Activated CD8-positive, alpha-beta memory T cell treated with anti-CD3 and anti-CD28 coated beads for 4 hours (primary cell): Measurements from ENCODE around the gene LOXHD1.

ENCODE experiments used
- DNase-seq, 2 donors: peaks; one replicate each; pipeline ENCODE4 v3.0.0-alpha.2; 2020; ENCODE audit warnings: low read depth in 2 of 2

Gene LOXHD1

GRCh38 chr18:46541626-46542189, 115.3 kb downstream of the LOXHD1 start:
- no peak for DNase-seq

GRCh38 chr18:46538376-46538775, 118.6 kb downstream of the LOXHD1 start:
- no peak for DNase-seq

GRCh38 chr18:46536215-46536874, 120.7 kb downstream of the LOXHD1 start:
- no peak for DNase-seq

DNA sequence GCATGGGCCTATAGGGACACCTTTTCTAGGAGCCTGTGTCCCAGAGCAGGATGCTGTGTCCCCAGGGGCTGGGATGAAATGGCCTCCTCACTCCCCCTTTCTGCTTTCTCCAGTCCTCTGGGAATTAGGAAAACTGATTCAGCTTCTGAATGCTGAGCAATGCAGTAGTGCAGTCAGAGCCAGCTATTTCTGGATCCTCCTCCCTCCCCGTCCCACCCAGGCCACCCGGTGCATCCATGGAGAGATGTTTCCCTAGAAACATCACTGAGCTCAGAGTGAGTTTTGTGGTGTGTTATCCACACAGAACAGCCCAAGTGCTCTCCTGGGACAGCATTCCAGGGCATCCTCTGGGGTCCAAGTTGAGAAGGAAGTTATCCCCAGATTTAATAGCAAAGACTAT, 125.5 kb downstream of the LOXHD1 start:
- no peak for DNase-seq

DNA sequence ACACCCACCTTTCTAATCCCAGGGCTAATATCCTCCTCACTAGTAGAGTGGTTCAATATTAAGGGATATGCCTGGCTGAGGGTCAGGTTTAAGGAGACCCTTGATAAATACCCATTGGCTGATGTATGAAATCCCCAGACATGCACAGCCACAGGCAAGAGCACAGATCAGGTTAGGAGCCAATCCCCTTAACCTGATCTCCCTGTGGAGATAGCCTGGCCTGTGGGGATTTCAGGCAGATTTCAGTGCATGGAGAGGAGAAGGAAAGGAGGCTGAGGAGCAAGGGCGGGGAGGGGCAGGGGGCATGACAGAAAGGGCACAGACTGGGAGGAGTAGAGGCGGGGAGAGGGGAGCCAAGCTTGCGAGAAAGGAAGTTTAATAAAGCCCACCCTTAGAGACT, 129.0 kb downstream of the LOXHD1 start:
- no peak for DNase-seq

DNA sequence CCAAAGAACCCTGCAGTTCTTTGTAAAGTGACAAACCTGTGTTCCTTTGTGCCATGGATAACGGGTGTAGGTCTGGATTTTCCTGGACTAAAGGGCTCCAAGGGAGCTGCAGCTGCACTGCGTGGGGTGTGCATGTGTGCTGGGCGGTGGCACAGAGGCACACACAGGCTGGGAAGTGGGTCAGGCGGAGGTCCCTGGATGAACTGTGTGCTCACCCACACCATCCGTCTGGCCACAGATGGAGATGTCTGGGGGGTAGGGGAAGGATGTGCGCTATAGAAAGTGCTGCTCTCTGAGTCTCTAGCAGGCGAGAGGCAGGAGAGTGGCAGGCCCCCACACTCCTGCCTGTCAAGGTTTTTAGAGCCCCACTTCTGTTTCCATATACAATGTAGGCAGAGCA, 137.2 kb downstream of the LOXHD1 start:
- no peak for DNase-seq

DNA sequence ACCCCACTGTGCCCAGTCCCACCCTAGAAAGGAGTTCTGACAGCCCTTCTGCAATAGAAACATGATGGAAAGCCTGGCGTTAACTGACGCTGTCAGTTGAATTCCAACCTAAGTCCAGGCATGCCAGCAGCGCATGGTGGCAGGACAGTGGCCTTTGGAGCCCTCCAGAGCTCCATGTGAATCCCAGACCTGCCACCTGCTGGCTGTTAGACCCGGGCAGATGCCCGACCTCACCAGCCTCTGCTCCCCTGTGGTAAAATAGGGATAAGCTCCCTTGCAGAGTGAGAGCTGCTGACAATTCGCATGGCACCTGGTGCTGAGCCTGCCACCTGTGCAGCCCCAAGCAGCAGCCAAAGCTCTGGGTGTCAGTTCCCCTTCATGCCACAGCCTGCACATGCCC, 138.6 kb downstream of the LOXHD1 start:
- no peak for DNase-seq

DNA sequence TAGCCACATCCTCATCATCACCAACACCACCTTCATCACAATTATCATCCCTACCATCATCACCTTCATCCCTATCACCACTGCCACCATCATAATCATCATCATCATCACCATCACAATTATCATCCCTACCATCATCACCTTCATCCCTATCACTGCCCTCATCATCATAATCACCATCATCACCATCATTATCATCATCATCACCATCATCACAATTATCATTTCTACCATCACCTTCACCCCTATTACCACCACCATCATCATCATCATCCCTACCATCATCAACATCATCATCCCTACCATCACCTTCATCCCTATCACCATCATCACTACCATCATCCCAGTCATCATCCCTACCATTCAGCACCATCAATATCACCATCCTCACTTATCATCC, 140.5 kb downstream of the LOXHD1 start:
- DNase-seq: no peak

GRCh38 chr18:46510386-46510785, 146.6 kb downstream of the LOXHD1 start:
- no peak for DNase-seq

DNA sequence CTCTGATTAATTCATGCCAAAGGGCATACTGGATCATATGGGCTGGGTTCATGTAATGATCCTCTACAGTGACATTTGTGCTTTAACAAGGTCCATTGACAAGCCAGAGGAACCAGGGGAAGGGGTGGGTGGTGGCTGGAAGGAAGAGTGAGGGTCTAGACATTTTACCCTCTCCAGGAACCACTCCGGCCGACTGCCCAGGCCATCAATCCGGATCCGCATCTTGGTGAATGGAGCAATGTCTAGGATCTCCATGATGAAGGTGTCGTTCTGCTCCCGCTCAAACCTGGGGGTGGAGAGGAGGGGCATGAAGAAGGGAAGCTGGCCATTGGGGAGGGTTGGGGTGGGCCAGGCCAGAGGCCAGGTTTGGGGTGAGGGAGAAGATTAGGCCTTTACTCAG, 147.5 kb downstream of the LOXHD1 start:
- no peak for DNase-seq

GRCh38 chr18:46506974-46507586, 149.9 kb downstream of the LOXHD1 start:
- no peak for DNase-seq

GRCh38 chr18:46502444-46502843, 154.6 kb downstream of the LOXHD1 start:
- DNase-seq: no peak

DNA sequence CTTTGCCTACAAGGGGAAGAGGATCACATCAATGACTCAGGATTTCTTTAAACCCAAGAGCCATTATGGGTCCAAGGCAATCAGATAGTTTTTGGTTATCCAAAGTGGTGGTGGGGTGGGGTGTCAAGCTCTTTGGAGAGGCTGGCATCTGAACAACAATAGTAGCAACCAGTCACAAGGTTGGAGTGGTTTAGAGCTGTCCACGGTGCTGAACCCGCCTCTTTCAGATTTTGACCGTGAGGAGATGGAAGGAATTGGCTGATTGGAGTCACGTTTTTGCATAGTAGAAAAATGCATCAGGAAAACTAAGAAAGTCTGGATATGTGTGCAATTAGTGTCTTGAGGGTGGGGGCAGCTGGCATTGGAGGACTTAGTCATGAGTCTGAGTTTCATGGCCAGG, 159.9 kb downstream of the LOXHD1 start:
- no peak for DNase-seq

GRCh38 chr18:46488471-46489213, 168.4 kb downstream of the LOXHD1 start:
- DNase-seq: no peak

GRCh38 chr18:46485675-46486194, 171.3 kb downstream of the LOXHD1 start:
- DNase-seq: no peak

DNA sequence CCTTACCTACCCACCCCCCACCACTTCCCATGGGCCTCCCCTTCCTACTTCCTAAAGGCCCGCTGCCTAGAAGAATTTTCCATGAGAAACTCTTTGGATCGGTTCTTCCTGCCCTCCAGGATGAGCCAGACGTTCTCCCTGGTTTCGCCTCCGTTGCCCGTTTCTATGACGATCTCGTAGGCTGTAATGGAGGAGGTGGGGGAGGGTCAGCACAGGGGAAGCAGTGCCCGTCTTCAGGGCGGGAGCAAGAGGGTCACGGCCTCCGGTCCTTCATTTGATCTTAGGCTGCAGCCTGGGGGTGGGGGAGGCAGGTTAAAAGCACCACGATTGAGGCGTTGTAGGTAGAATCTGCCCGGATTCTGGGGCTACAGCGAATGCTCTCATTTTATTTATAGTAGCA, 172.0 kb downstream of the LOXHD1 start:
- DNase-seq: no peak

DNA sequence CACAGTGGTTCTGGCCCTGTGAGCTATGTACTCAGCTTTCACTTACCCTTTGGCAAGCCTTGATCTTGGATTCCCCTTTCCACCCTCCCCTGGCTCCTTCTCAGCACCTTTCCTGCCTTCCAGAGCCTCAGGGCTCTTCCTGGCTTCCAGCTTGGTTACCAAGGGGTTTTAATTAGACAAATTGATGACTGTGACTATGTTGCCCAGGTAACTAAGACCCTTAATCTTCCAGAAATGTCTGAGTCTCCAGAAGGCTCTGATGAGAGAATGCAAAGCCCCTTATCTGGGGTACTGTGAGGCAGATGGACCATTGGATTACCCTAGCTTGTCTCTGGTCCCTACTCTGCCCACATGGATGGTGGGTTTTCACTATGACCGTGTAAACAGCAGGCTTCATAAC, 174.2 kb downstream of the LOXHD1 start:
- no peak for DNase-seq

DNA sequence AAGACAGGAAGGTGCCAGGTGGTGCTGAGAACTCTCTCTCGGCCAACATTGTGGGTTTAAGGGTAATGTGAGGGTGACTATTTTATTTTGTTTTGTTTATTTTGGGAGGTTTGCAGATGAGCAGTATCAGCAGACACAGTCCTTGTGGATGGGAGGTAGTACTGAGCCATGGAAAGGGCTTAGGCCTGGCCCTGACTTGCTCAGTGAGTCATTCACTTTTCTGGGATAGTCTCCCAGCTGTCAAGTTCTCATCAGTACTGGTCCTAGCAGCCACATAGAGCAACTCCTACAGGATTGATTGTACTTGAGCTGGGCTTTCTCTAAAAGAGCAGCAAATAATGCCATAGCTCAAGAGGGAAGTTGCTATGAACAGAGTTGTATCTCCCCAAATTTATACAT, 175.2 kb downstream of the LOXHD1 start:
- no peak for DNase-seq

GRCh38 chr18:46481048-46481846, 175.8 kb downstream of the LOXHD1 start:
- peak; percentile 11 to 25 for DNase-seq

GRCh38 chr18:46480226-46480625, 176.8 kb downstream of the LOXHD1 start:
- DNase-seq: no peak

DNA sequence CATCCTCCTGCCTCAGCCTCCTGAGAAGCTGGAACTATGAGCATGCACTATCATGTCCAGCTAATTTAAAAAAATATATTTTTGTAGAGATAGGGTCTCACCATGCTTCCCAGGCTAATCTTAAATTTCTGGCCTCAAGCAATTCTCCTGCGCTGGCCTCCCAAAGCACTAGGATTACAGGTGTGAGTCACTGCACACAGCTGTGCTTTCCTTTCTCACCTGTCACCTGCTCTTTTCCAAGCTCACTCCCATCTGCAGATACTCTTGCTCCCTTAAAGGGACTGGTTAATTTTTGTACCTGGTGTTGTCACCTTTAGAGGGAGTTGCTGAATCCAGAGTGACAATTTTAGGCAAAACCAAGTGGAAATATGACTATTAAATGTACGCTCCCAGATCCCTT, 178.2 kb downstream of the LOXHD1 start:
- no peak for DNase-seq
